Mesenteric fat pad (tissue), 1 donor: ENCODE results near the gene RGS14. TPM values are rescaled to one million over a fixed set of nuclear protein-coding genes. Genes with fewer than 3 reads are reported as not detected.

Experiments
- DNase-seq: peaks from one replicate; pipeline ENCODE4 v3.0.0-alpha.2; 2020; ENCODE audit warnings: low spot score
- total RNA-seq: library from RNA; stranded (reverse); fragmentation: NEBNext Ultra II Directional; extraction: Animal tissue kit (Norgen Biotek cat#: 25700); gene quantifications from one replicate; pipeline ENCODE4 v1.2.1, GENCODE V29; 2021
- donor health status: DM: yes; HTN: yes; CAD: no.

The RGS14 gene
- total RNA-seq, 1 donor from 2014 or later = 8.2 TPM

- no peak for DNase-seq
These were observed 20.4 kb downstream of the RGS14 start for GRCh38 chr5:177377851-177378776.

DNA sequence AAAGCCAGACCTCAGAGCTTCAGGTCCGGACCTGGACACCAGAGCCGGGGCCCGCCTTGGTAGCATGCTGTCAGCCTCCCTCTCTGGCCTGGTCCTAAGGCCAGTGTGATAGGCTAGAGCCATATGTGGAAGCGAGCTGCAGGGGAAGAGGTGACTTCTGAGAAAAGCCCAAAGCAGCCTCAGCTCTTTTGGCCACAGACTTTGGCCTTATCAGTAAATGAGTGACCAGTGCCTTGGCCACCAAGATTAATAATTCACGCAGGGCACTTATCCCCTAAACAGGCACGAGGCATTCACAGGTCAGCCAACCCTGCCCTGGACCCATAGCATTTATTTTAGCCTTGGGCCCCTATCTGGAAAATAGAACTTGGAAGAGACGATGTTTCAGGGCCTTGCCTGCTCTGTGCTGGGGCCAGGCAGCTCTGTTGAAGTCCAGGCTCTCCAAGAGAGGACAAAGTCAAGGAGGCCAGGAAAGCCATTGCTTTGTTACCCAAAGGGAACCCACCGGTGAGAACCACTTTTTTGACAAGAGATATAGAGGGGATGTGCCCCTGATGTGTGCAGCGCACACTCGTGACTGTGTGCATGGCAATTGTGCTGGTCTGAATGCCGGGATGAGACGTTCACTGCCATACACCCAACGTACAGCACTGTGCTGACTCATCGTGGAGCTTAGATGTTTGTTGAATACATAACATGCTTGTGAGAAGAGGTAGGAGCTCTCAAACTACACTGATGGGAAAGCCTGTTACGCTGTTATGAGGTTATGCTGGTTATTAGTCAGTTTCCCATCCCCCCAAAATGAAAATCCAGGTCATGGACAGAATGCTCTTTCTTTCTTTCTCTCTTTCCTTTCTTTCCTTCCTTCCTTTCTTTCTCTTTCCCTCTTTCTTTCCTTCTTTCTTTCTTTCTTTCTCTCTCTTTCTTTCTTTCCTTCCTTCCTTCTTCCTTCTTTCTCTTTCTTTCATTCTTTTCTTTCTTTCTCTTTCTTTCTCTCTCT is 21.5 kb downstream of the RGS14 start:
- no peak for DNase-seq

- no peak for DNase-seq
These were observed 23.0 kb downstream of the RGS14 start for GRCh38 chr5:177380805-177381126.

DNA sequence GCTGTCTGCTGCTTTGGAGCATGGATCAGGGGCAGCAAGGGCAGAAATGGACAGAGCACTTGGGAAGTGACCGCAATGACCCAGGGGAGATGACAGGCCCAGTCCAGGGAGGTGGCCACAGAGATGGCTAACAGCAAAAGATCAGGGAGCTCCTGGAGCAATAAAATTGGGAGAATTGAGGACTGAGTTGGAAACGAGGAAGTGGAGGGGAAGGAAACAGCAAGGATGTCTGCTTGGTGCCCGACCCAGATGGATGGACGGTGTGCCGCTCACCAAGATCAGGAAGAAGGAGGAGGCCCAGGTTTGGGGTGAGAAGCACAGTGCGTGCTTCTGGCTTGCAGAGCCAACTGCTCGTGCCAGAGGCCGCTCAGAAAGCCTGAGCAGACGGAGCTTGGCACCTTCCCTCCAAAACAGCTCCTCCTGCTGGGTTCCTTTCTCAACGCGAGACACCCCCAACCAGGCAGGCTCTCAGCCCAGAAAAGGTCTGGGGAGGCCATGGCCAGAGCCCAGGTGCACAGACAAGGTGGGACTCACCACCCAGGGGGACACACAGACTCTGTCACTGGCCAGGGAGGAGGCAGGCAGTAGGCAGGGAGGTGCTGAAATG is 24.8 kb downstream of the RGS14 start:
- DNase-seq = no peak

DNA sequence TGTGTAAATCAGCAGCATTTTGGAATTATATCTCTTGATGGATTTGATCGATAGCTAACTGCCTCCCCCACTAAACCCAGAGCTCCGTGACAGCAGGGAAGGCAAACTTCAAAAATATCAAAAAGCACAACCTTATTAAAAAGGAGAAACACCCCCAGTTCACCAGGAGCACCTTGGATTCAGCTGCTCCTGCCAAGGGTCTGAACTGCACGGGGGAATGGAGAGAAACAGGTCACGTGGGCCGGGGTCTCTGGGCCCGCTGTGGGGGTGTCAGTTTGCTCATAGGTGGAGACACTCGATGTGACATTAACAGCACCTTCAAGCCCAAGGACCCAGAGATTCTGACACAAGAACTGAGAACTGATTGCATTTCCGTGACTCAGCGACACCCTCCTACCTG is 25.5 kb downstream of the RGS14 start:
- DNase-seq = no peak

DNA sequence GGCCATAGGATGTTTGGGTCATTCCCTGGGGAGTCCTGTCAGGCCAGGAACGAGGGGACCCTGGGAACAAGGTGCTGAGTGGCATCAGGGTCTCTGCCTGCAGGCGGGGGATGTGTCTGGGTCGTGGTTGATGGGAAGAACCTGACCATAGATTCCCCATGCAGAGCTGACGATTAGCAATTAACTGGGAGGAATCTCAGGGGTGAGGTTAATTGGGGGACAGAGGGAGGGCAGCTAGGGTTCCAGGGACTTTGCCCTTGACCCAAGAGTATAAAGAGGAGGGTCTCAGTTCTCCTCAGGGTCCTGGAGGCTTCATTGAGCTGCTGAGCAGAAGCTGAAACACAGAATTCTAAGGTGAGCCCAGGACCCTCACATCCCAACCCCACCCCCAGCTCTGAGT is 26.4 kb downstream of the RGS14 start, which contains the start of gene SLC34A1:
TSS of gene SLC34A1 (plus strand) at position 301 of the 400 bp plus-strand sequence. CDS start 1,308 bp downstream, outside the sequence.
- DNase-seq = no peak

GRCh38 chr5:177385720-177386119 is 28.0 kb downstream of the RGS14 start:
- no peak for DNase-seq

GRCh38 chr5:177386542-177386941 is 28.8 kb downstream of the RGS14 start:
- DNase-seq = no peak

GRCh38 chr5:177387405-177387804 is 29.7 kb downstream of the RGS14 start:
- no peak for DNase-seq

- no peak for DNase-seq
These were observed 30.9 kb downstream of the RGS14 start for GRCh38 chr5:177388521-177389052.

- no peak for DNase-seq
These were observed 31.8 kb downstream of the RGS14 start for GRCh38 chr5:177389241-177390169.

- DNase-seq = no peak
These were observed 32.9 kb downstream of the RGS14 start for GRCh38 chr5:177390363-177391300.

- no peak for DNase-seq
These were observed 35.0 kb downstream of the RGS14 start for GRCh38 chr5:177392765-177393164.

GRCh38 chr5:177393206-177393765 is 35.6 kb downstream of the RGS14 start:
- DNase-seq = no peak

GRCh38 chr5:177393990-177394389 is 36.3 kb downstream of the RGS14 start:
- DNase-seq = no peak

DNA sequence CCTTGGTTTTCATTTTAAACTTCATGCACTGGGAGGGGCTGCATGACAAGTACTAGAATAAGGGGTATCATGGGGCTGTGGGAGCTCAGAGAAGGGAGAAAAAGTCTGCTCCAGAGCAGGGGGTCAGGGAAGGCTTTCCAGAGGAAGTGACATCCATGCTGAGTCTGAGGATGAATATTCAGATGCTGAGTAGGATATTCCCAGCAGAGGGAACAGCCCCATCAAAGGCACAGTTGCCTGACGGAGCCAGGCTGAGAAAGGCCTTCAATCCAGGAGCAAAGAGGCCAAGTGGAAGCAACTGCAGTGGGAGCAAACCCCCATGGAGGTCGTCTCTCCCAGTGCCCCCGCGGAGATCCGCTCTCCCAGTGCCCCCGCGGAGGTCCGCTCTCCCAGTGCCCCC is 38.4 kb downstream of the RGS14 start:
- no peak for DNase-seq

- DNase-seq = no peak
These were observed 39.1 kb downstream of the RGS14 start for GRCh38 chr5:177396807-177397206.

DNA sequence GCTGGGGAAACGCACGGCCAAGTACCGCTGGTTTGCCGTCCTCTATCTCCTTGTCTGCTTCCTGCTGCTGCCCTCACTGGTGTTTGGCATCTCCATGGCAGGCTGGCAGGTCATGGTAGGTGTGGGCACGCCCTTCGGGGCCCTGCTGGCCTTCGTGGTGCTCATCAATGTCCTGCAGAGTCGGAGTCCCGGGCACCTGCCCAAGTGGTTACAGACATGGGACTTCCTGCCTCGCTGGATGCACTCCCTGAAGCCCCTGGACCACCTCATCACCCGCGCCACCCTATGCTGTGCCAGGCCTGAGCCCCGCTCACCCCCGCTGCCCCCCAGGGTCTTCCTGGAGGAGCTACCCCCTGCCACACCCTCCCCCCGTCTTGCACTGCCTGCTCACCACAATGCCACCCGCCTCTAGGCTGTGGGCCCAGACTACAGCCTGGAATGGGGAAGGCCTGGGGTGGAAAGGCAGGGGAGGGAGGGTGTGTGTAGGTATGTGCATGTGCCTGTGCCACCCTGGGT is 40.2 kb downstream of the RGS14 start:
- DNase-seq = no peak
